GM23248 (cell line): ENCODE data around the gene SPOP. TPM values are rescaled to one million over a fixed set of nuclear protein-coding genes. Genes with fewer than 3 reads are reported as not detected.

Experiments used
- DNase-seq: peaks from one replicate; pipeline ENCODE4 v3.0.0-alpha.2; 2015
- H2AFZ ChIP-seq: fragments of 200-600 bp; sonication (generic); 2 replicates; pipeline ENCODE4 v1.6.1; 2016; ENCODE audit warnings: antibody characterized with exemption
- H3F3A ChIP-seq: fragments of 200-600 bp; sonication (generic); 2 replicates; pipeline ENCODE4 v1.6.1; 2016; ENCODE audit warnings: mild to moderate bottlenecking, antibody characterized with exemption, mixed run types; ENCODE audit not compliant: insufficient read depth
- H3K27ac ChIP-seq: fragments of 200-600 bp; sonication (generic); 2 replicates; pipeline ENCODE4 v1.5.1; 2016; ENCODE audit warnings: mild to moderate bottlenecking
- H3K27me3 ChIP-seq: fragments of 200-600 bp; sonication (generic); replicated peaks from 2 replicates; pipeline ENCODE4 v1.6.1; 2016; ENCODE audit warnings: mild to moderate bottlenecking; ENCODE audit not compliant: insufficient read depth
- H3K36me3 ChIP-seq: fragments of 200-600 bp; sonication (generic); 2 replicates; pipeline ENCODE4 v1.6.1; 2016; ENCODE audit warnings: low read depth, mild to moderate bottlenecking
- H3K4me1 ChIP-seq: fragments of 200-600 bp; sonication (generic); 2 replicates; pipeline ENCODE4 v1.6.1; 2016; ENCODE audit warnings: mild to moderate bottlenecking; ENCODE audit not compliant: insufficient read depth
- H3K4me2 ChIP-seq: fragments of 200-600 bp; sonication (generic); one replicate; pipeline ENCODE4 v1.6.1; 2016; ENCODE audit warnings: mild to moderate bottlenecking; ENCODE audit not compliant: unreplicated experiment
- H3K4me3 ChIP-seq: fragments of 200-600 bp; sonication (generic); 2 replicates; pipeline ENCODE4 v1.5.1; 2016; ENCODE audit warnings: mild to moderate bottlenecking
- H3K79me2 ChIP-seq: fragments of 200-600 bp; sonication (generic); 2 replicates; pipeline ENCODE4 v1.6.1; 2016; ENCODE audit warnings: mild to moderate bottlenecking; ENCODE audit not compliant: insufficient read depth
- H3K9ac ChIP-seq: fragments of 200-600 bp; sonication (generic); 2 replicates; pipeline ENCODE4 v1.6.1; 2016; ENCODE audit warnings: mild to moderate bottlenecking
- H3K9me2 ChIP-seq: fragments of 200-600 bp; sonication (generic); 2 replicates; pipeline ENCODE4 v1.6.1; 2016; ENCODE audit warnings: mixed run types, mild to moderate bottlenecking, moderate library complexity; ENCODE audit not compliant: insufficient read depth
- H3K9me3 ChIP-seq: fragments of 200-600 bp; sonication (generic); one replicate; pipeline ENCODE4 v1.6.1; 2017; ENCODE audit warnings: low read depth
- H4K20me1 ChIP-seq: fragments of 200-600 bp; sonication (generic); 2 replicates; pipeline ENCODE4 v1.6.0; 2016; ENCODE audit not compliant: insufficient read depth
- EZH2 ChIP-seq: fragments of 200-600 bp; sonication (generic); IDR thresholded peaks from 2 replicates; pipeline ENCODE4 v1.6.1; 2018; ENCODE audit warnings: antibody characterized with exemption, mild to moderate bottlenecking; ENCODE audit not compliant: insufficient read depth, poor library complexity, severe bottlenecking
- EZH2phosphoT487 ChIP-seq: fragments of 200-600 bp; sonication (generic); IDR thresholded peaks from 2 replicates; pipeline ENCODE4 v1.6.1; 2018; ENCODE audit warnings: antibody characterized with exemption, moderate library complexity, mild to moderate bottlenecking, low read depth; ENCODE audit not compliant: insufficient read depth
- WGBS, 2 experiments: methylation state at CpG; one replicate each; pipeline ENCODE4 v1.1.6; 2015 to 2017; ENCODE audit warnings: low lambda C conversion rate in 2 of 2, low coverage in 1 of 2; ENCODE audit errors: missing lambda C conversion rate in 2 of 2; 5-methylcytosine and 5-hydroxymethylcytosine counted together
- in situ Hi-C: fragments of 300-500 bp; cut with MboI; formaldehyde crosslinking; loops from 2 replicates; pipeline ENCODE4 v1.15.0; 2020
- polyA plus RNA-seq: library from polyadenylated mRNA; unstranded; fragments of >200 nt; fragmentation: Nextera tagmentation; extraction: Ambion mirVana; gene quantifications from 2 replicates; pipeline ENCODE4 v1.2.1, GENCODE V29; 2016
- total RNA-seq: library from RNA; depleted of rRNA; stranded (reverse); fragments of >200 nt; shearing (Covaris generic); gene quantifications from 2 replicates; pipeline ENCODE4 v1.2.3, GENCODE V29; 2014

SPOP gene
- total and polyA plus RNA-seq, 2 experiments from 2014 or later = 64.1 to 69.8 TPM

GRCh38 chr17:49597436-49597835, 80.5 kb downstream of the SPOP start:
- TF ChIP-seq EZH2 (no peak), EZH2phosphoT487 (no peak)
- in situ Hi-C loops = no loop called here
- H3K9me3 ChIP-seq = no peaks in the 10 kb centered on the region
- H3K36me3 ChIP-seq = peaks cover 37% of the 10 kb centered on the region
- no peak overlapping the region for H3K4me3 ChIP-seq
- no peaks in the 10 kb centered on the region for H3K9me2 ChIP-seq
- H3K27me3 ChIP-seq = no peaks in the 10 kb centered on the region
- H3F3A ChIP-seq = no peaks in the 10 kb centered on the region
- DNase-seq = no peak
- 86 to 88% methylated on average over 4 of the region's 4 CpGs for WGBS, 2 experiments
- no peaks in the 10 kb centered on the region for H3K4me1 ChIP-seq
- H3K9ac ChIP-seq = no peak overlapping the region
- no peak overlapping the region for H3K27ac ChIP-seq
- H3K4me2 ChIP-seq = no peak overlapping the region
- no peak overlapping the region for H2AFZ ChIP-seq
- no peaks in the 10 kb centered on the region for H4K20me1 ChIP-seq
- no peaks in the 10 kb centered on the region for H3K79me2 ChIP-seq

- Histone ChIP-seq H3K9me3 (no peaks in the 10 kb centered on the region), H3K4me3 (no peak overlapping the region), H3F3A (peaks cover under 1% of the 10 kb centered on the region; the same call in 1 of the 2 replicates), H3K4me1 (no peaks in the 10 kb centered on the region), H3K27ac (no peak overlapping the region), H3K36me3 (peaks cover 38% of the 10 kb centered on the region), H4K20me1 (no peaks in the 10 kb centered on the region), H3K79me2 (no peaks in the 10 kb centered on the region), H2AFZ (no peak overlapping the region), H3K9ac (no peak overlapping the region), H3K9me2 (no peaks in the 10 kb centered on the region), H3K4me2 (no peak overlapping the region), H3K27me3 (no peaks in the 10 kb centered on the region)
- no peak for TF ChIP-seq EZH2phosphoT487
- TF ChIP-seq EZH2 = no peak
- in situ Hi-C loops = no loop called here
- WGBS, 2 experiments = 91 to 92% methylated on average over 6 of the region's 6 CpGs
- no peak for DNase-seq
Observed at GRCh38 chr17:49596613-49597244, 81.2 kb downstream of the SPOP start.

DNA sequence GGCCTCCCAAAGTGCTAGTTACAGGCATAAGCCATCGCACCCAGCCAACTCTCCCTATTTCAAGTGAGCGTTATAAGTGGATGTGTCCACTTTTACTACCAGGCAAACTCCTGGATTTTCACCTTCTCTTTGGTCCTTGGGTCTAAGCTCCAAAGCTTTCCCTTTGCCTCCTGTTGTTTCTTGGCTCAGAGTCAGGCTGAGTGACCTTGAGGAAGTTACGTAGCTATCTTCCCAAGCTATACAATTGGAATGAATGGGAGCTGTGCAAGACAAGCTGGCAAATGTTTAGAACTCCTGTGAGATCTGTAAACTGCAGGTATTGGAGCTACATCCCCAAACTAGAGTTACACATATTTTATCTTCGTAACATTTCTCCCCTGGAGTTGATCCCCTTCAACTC, 81.9 kb downstream of the SPOP start:
- no peaks in the 10 kb centered on the region for H4K20me1 ChIP-seq
- H3K79me2 ChIP-seq = no peaks in the 10 kb centered on the region
- H3K4me2 ChIP-seq = no peak overlapping the region
- H3K27me3 ChIP-seq = no peaks in the 10 kb centered on the region
- no peaks in the 10 kb centered on the region for H3K9me2 ChIP-seq
- no peak overlapping the region for H3K9ac ChIP-seq
- H3K36me3 ChIP-seq = peaks cover 38% of the 10 kb centered on the region
- H3K4me3 ChIP-seq = no peak overlapping the region
- H2AFZ ChIP-seq = no peak overlapping the region
- no peak for DNase-seq
- H3F3A ChIP-seq = peaks cover 6% of the 10 kb centered on the region; the same call in 1 of the 2 replicates
- 96 to 98% methylated on average over 4 of the region's 4 CpGs for WGBS, 2 experiments
- no peaks in the 10 kb centered on the region for H3K4me1 ChIP-seq
- TF ChIP-seq EZH2phosphoT487 (no peak), EZH2 (no peak)
- no peak overlapping the region for H3K27ac ChIP-seq
- no peaks in the 10 kb centered on the region for H3K9me3 ChIP-seq
- in situ Hi-C loops = no loop called here

GRCh38 chr17:49595328-49595727, 82.6 kb downstream of the SPOP start:
- peaks cover 6% of the 10 kb centered on the region; the same call in 1 of the 2 replicates for H3F3A ChIP-seq
- no peak overlapping the region for H3K9ac ChIP-seq
- no peak overlapping the region for H3K4me3 ChIP-seq
- no peaks in the 10 kb centered on the region for H3K27me3 ChIP-seq
- peaks cover 38% of the 10 kb centered on the region for H3K36me3 ChIP-seq
- no peak overlapping the region for H3K27ac ChIP-seq
- 84 to 90% methylated on average over 4 of the region's 4 CpGs for WGBS, 2 experiments
- H4K20me1 ChIP-seq = no peaks in the 10 kb centered on the region
- no peaks in the 10 kb centered on the region for H3K9me3 ChIP-seq
- TF ChIP-seq EZH2 (no peak), EZH2phosphoT487 (no peak)
- H3K9me2 ChIP-seq = no peaks in the 10 kb centered on the region
- in situ Hi-C loops = no loop called here
- H3K4me1 ChIP-seq = no peaks in the 10 kb centered on the region
- H3K79me2 ChIP-seq = no peaks in the 10 kb centered on the region
- no peak for DNase-seq
- no peak overlapping the region for H3K4me2 ChIP-seq
- H2AFZ ChIP-seq = no peak overlapping the region
